ENCODE results near the gene NKD2.

DNA sequence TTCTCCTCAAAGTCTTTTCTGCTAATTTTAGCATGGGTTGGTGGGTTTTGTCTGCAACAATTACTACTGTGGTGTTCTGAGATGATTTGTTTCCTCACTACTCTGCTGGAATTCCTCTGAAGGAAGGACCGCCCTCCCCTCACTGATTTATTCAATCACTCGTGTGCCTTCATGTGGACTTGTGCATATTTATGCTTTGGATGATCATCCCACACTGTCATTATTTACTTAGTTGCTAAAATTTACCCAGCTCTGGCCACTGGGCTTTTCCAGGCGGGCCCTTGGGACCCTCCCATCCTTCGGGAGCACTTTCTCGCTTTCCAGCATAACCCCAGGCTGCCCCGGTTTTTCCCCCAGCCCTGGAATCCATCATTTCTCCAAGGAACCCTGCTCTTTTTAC lies 41.7 kb upstream of the NKD2 start:
- TF ChIP-seq POLR2A (IDR thresholded peaks at IDR 0.05): no peak
- TF ChIP-seq, protein P1, sequence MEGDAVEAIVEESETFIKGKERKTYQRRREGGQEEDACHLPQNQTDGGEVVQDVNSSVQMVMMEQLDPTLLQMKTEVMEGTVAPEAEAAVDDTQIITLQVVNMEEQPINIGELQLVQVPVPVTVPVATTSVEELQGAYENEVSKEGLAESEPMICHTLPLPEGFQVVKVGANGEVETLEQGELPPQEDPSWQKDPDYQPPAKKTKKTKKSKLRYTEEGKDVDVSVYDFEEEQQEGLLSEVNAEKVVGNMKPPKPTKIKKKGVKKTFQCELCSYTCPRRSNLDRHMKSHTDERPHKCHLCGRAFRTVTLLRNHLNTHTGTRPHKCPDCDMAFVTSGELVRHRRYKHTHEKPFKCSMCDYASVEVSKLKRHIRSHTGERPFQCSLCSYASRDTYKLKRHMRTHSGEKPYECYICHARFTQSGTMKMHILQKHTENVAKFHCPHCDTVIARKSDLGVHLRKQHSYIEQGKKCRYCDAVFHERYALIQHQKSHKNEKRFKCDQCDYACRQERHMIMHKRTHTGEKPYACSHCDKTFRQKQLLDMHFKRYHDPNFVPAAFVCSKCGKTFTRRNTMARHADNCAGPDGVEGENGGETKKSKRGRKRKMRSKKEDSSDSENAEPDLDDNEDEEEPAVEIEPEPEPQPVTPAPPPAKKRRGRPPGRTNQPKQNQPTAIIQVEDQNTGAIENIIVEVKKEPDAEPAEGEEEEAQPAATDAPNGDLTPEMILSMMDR (IDR thresholded peaks at IDR 0.05): no peak

All from adrenal gland (tissue), 5 donors.